ENCODE measurements around the gene CSNK2A2.

GRCh38 chr16:58200004-58200797 is 2.3 kb upstream of the CSNK2A2 start:
- TF ChIP-seq CTCF (IDR thresholded peaks at IDR 0.05) (no peak), POLR2A (IDR thresholded peaks at IDR 0.05) (no peak), POLR2AphosphoS5 (IDR thresholded peaks at IDR 0.05) (no peak)

All from prostate gland (tissue), 2 donors.